Measurements from ENCODE around the gene ALKBH7.

DNA sequence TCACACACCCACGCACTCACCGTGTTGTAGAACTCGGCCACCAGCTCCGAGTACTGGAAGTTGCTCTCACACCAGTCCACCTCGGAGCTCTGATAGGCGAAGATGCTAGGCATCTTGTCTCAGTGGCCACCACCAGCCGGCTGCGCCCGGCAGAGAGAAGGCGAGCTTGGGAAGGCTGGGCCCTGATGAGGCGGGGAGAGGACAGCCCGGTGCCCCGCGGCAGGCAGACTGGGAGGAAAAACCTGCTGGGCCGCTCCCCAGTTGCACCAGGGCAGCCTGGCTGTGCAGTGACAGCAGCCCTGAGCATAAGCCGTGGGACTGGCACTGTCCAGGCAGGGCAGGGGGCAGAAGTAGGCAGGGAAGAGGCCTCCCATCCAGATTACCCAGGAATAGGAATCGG lies 39.2 kb upstream of the ALKBH7 start, which contains the start of gene ACER1:
- TF ChIP-seq, protein P1, sequence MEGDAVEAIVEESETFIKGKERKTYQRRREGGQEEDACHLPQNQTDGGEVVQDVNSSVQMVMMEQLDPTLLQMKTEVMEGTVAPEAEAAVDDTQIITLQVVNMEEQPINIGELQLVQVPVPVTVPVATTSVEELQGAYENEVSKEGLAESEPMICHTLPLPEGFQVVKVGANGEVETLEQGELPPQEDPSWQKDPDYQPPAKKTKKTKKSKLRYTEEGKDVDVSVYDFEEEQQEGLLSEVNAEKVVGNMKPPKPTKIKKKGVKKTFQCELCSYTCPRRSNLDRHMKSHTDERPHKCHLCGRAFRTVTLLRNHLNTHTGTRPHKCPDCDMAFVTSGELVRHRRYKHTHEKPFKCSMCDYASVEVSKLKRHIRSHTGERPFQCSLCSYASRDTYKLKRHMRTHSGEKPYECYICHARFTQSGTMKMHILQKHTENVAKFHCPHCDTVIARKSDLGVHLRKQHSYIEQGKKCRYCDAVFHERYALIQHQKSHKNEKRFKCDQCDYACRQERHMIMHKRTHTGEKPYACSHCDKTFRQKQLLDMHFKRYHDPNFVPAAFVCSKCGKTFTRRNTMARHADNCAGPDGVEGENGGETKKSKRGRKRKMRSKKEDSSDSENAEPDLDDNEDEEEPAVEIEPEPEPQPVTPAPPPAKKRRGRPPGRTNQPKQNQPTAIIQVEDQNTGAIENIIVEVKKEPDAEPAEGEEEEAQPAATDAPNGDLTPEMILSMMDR (IDR thresholded peaks at IDR 0.05) = no peak
- TF ChIP-seq POLR2A (IDR thresholded peaks at IDR 0.05) (no peak), POLR2AphosphoS5 (IDR thresholded peaks at IDR 0.05) (no peak)

Data from breast epithelium (tissue), 3 donors.